Stimulated activated CD8-positive, alpha-beta memory T cell treated with anti-CD3 and anti-CD28 coated beads, Interleukin-2, amount 100 ng/mL, for 1 hour (primary cell): ENCODE measurements around the gene RPS6KA2.

ENCODE experiments used
- DNase-seq, 2 donors: peaks; one replicate each; pipeline ENCODE4 v3.0.0-alpha.2; 2020; ENCODE audit warnings: low read depth in 2 of 2

RPS6KA2 gene

GRCh38 chr6:166572370-166573261, 54.4 kb downstream of the RPS6KA2 start:
- DNase-seq, result no peak

DNA sequence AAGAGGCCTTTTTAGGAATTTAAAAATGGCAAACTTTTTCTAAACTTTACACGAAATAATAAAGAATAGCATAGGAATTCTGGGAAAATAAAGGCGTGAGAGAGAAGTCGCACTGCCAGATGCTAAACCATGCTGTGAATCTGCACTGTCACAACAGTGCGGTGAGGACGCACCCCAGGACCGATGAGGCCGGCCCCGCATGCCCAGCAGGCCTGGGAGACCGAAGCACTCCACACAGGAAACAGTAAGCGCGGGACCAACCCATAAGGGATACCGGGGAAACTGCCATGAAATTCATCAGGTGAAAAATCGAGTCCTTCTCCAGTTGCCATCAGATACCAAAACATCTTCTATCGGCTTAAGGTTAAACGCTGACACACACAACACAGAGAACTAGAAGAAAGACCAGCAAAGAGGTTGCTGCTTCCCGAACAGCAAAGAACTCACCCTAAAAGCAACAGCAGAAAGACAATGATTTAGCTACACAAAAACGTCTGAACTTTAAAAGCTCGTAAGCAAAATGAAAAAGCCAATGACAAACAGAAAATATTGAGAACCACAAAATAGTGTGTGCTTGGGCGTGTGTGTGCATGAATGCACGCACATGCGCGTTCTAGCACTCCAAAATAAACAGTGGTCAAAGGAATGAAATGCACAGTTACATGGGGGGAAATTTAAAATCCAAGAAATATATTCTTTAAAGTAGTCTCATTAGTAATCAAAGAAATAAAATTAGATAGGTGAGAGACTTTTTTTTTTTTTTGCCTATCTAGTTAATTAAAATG, 55.9 kb downstream of the RPS6KA2 start:
- no peak for DNase-seq

DNA sequence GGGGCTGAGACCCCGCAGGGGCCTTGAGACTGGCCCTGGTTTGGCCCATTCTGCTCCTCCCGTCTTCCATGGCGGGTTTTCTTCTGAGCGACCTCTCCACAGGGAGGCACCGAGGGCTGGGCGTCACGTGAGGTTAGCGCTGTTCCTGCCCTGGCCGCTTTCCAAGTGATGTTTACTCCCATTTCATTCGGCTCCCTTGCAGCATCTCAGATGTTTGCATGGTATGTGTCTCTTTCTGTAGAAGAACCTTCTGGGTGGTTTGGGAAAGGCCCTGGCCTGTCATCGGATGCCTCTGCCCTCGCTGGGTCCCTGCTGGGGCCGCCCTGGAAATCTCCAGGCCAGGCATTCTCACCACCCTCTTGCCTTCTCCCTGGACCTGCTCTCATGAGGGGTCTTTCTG, 57.8 kb downstream of the RPS6KA2 start:
- DNase-seq, result no peak

GRCh38 chr6:166567813-166568212, 59.2 kb downstream of the RPS6KA2 start:
- no peak for DNase-seq

DNA sequence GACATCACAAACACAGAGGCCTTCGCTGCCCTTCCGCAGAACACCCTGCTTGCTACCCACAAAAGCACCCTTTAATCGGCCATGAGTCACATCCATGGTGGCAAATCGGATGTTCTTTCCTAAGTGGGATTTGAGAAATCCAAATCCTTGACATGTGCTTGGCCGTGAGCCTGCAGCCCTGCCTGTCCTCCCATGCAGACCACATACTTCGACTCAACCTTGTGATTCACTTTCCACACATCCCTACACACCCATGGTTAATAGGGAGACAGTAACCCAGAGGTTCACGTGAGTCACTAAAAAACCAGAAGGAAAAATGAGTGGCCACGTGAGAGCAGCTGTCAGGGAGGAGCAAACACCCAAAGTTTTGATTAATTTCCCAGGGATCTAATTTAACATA, 59.9 kb downstream of the RPS6KA2 start:
- no peak for DNase-seq

DNA sequence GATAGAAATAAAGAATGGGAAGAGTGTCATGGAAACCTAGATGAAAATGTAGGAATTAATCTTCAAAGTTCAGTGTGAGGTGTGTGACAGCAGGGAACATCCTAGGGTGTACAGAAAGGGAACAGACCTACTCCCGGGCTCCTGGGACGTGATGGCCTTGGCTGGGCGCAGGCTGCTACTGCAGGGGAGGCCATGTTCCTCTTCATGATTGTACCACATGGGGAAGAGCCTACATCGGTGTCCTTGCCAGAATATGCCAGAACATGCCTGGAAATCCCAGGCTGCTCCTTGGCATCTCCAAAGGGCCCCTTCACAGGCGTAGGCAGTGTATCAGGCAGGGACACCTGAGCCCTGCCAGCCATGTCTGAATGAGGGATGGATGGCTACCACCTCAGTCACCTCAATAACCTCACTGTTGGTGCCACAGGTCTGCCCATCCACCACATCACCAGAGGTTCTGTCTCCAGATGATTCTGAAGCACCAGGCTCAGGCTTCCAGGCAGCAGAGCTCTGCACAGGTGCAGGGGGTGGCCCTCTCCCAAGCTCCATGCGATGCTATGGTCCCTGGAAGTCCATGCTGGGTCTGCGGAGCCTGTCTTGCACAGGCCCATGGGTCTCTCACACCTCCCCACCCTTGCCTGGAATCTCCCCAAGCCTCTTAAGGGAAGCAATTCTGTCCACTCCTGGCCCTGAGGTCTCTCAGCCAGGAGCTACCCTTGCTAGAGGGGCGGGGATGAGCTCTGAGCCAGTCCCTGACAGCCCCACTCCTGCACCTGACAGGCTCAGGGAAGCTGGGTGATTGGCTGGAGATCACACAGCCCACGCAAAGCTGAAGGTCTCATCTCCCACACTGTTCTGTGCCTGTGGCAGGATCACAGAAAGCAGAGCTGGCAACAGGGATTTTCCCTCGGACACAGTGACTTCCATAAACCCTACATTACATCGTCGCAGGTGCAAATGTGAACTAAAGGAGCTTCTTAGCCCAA, 60.7 kb downstream of the RPS6KA2 start:
- no peak for DNase-seq

GRCh38 chr6:166565084-166565967, 61.7 kb downstream of the RPS6KA2 start:
- no peak for DNase-seq

- no peak for DNase-seq
Measured at GRCh38 chr6:166563805-166564204, 63.2 kb downstream of the RPS6KA2 start.

DNA sequence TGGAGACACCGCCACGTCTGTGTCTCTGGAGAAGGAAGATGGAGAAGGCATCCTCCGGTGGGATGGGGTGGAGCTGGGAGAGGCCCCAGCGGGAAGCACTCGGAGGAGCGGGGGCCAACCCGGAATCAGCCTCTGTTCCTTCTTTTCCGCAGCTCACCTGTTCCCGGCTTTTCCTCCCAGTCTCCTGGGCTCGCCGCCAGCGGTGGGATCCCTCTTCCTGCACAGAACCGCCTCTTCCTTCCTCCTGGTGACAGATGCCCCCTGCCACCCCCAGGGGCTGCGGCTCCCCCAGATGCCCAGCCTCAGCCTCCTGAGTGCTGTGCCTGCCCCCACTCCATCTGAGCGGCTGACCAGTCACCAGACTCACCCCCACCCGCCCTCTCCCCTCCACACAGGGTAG, 63.9 kb downstream of the RPS6KA2 start:
- DNase-seq, result no peak

- DNase-seq, result no peak
Measured at GRCh38 chr6:166562726-166563125, 64.3 kb downstream of the RPS6KA2 start.

GRCh38 chr6:166561771-166562359, 65.2 kb downstream of the RPS6KA2 start:
- DNase-seq, result no peak

- DNase-seq, result no peak
Measured at GRCh38 chr6:166560222-166560621, 66.8 kb downstream of the RPS6KA2 start.

DNA sequence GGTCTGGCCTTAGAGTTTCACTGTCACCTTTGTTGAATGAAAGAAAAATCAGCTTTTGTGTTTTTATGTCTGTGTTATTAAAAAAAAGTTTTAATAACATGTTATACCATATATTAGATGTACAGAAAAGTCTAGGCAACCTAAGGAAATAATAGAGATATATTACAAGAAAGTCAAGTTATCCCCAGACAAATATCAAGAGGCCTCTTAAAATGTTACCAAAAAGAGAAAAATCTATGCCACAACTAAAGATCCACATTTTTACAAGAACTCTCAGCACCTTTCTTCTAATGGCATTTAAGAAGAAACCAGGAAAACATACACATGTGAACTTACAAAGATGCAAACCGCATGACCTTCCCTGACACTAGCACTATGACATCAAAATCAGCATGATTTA, 67.4 kb downstream of the RPS6KA2 start:
- DNase-seq, result no peak

DNA sequence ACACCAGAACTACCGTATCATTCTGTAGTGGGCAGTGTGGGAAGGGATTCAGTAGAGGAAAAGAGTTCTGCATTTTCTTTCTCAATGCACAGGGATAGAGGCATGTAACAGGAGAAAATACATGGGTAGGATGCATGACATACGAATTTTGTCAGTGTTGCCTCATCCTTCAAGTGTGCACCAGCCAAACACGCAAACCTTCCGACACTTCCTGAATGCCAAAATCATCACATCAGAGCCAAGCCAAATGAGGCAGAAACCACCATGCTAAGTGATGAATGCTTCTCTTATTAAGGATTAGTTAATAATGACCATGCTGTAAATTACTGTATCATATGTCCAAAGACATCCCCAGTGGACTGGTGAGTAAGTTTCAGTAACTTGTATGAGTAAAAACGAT, 67.8 kb downstream of the RPS6KA2 start:
- DNase-seq, result no peak

DNA sequence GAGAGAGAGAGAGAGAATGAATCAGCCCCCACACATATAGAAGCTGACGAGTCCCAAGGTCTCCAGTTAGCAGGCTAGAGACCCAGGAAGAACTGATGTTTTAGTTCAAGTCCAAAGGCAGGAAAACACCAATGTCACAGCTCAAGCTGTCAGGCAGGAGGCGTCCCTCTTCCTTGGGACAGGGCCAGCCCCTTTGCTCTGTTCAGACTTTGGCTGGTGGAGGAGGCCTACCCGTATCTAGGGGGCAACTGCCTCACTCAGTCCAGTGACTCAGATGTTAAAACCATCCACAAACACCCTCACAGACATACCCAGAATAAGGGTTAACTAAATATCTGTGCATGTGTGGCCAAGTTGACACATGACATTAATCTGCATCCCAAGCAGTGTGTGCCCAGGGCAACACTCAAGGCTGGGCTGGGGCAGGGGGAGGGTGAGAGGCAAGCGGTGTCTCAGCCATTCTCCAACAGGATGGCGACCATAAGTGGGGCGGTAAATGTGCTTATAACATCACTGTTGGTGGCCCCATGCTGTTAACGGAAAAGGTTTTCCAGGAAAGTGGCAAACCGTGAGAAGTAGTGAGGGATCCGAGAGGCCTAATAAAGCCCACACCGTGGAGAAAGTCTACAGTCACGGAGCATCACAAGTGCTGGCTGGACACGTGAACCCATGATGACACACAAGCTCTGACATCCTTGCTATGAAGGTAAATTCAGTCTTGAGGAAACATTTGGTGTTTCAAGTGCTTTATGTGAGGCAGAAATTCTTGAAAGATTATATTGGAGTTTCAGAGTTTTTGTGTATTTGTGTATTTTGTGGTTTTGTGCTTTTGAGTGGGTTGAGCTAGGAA, 68.7 kb downstream of the RPS6KA2 start:
- DNase-seq, result no peak

- no peak for DNase-seq
Measured at GRCh38 chr6:166556863-166557322, 70.2 kb downstream of the RPS6KA2 start.

DNA sequence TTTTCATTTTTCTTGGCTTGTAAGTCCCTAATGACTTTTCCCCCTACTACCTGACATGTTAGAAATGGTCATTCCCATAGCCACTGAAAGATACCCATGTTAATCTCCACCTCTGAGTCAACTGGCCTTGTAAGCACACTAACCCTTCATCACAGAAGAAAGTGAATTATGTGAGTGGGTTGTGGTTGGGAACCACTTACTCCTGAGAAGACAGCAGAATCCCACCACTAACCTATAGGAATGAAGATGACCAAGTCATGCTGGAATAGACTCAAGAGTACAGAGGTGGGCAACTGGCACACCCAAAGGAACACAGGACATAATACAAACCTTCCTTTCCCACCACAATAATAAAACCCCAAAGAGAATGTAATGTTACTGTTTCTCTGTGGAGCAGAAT, 70.7 kb downstream of the RPS6KA2 start:
- no peak for DNase-seq

GRCh38 chr6:166555086-166555485, 72.0 kb downstream of the RPS6KA2 start:
- DNase-seq, result no peak

DNA sequence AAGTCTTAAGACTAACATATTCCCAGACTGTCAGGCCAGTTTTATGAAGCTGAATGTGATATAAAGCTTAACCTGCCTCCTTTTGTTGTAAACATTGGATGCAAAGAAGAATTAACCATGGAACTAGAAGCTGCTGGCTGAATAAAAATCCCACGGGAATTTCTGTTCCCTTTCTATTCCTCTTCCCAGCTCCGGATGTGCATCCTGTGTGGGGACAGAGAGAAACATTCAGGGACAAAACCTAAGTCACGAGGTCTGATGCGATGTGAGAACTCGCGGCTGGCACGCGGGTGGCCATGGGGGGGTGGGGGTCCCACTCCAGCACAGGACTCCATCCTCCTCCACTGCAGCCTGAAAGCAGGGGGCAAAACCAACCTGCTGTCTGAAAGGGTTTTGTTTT, 72.7 kb downstream of the RPS6KA2 start:
- DNase-seq, result no peak
